A549 (cell line): ENCODE results near the gene SPOCK2. TPM values are rescaled to one million over a fixed set of nuclear protein-coding genes. Genes with fewer than 3 reads are reported as not detected.
A peak's percentile ranks its signal among the peaks of the same experiment; 100 is the strongest.

Experiments used
- ATAC-seq, 2 experiments: fragments of 200-7000 bp in 1 of 2; fragments of >200 bp in 1 of 2; cut with Nextera tagmentation in 1 of 2; cut with Tn5 transposase in 1 of 2; 3 replicates each; pipeline versions ENCODE4 v1.8.0 to v1.9.1; 2018 to 2020; ENCODE audit warnings: mild to moderate bottlenecking in 1 of 2, moderate library complexity in 1 of 2
- CTCF ChIA-PET: fragments of 300-600 bp; sonication (Branson Sonifier 250); formaldehyde crosslinking; extraction: SDS; loops from one replicate; lab custom pipeline; 2021; ENCODE audit warnings: antibody characterized with exemption, inconsistent platforms; lab: Yijun Ruan, JAX
- POLR2A ChIA-PET: fragments of 350-600 bp; formaldehyde crosslinking; extraction: SDS; loops from one replicate; lab custom pipeline; 2021; ENCODE audit warnings: antibody characterized with exemption, inconsistent platforms; lab: Yijun Ruan, JAX
- DNase-seq, 2 experiments: peaks; one replicate each; pipeline versions ENCODE4 v3.0.0 to v3.0.0-alpha.2; 2011 to 2016; ENCODE audit warnings: low read depth in 1 of 2, low spot score in 1 of 2
- FAIRE-seq: peaks from 2 replicates; lab custom pipeline; 2011; peaks lifted over from hg19 to GRCh38; lab: Jason Lieb, UNC
- H3K27ac ChIP-seq, 2 experiments: fragments of >200 bp; sonication (Bioruptor Twin); formaldehyde crosslinking; 3 replicates each; pipeline ENCODE4 v1.5.1; 2016 to 2017
- H3K4me1 ChIP-seq: fragments of >200 bp; sonication (Bioruptor Twin); formaldehyde crosslinking; 3 replicates; pipeline ENCODE4 v1.6.1; 2016
- H3K4me2 ChIP-seq: fragments of >200 bp; sonication (Bioruptor Twin); formaldehyde crosslinking; 3 replicates; pipeline ENCODE4 v1.6.1; 2016
- H3K4me3 ChIP-seq: fragments of >200 bp; sonication (Bioruptor Twin); formaldehyde crosslinking; 3 replicates; pipeline ENCODE4 v1.5.1; 2016
- H3K9me3 ChIP-seq: fragments of >200 bp; sonication (Bioruptor Twin); formaldehyde crosslinking; 3 replicates; pipeline ENCODE4 v1.6.1; 2016
- BHLHE40 ChIP-seq: IDR thresholded peaks from 2 replicates; pipeline ENCODE4 v1.6.1; 2012; ENCODE audit warnings: low read depth, low read length, inconsistent platforms
- CBX2 ChIP-seq: fragments of 200-600 bp; sonication (generic); IDR thresholded peaks from 2 replicates; pipeline ENCODE4 v1.6.1; 2016; ENCODE audit warnings: low read depth, mild to moderate bottlenecking, borderline replicate concordance
- CHD2 ChIP-seq: fragments of 150-350 bp; IDR thresholded peaks from 2 replicates; pipeline ENCODE4 v1.6.1; 2014; ENCODE audit warnings: low read length; ENCODE audit not compliant: partially characterized antibody
- CHD4 ChIP-seq: fragments of 200-600 bp; sonication (generic); IDR thresholded peaks from 2 replicates; pipeline ENCODE4 v1.6.1; 2016; ENCODE audit warnings: antibody characterized with exemption, mild to moderate bottlenecking, borderline replicate concordance
- EHMT2 ChIP-seq: fragments of 200-600 bp; sonication (generic); IDR thresholded peaks from 2 replicates; pipeline ENCODE4 v1.6.1; 2016; ENCODE audit warnings: antibody characterized with exemption, low read depth, mild to moderate bottlenecking, moderate library complexity
- EP300 ChIP-seq, 2 experiments: fragments of >200 bp; sonication (Bioruptor Twin); formaldehyde crosslinking; IDR thresholded peaks; 2 replicates in 1 of 2; 3 replicates in 1 of 2; pipeline ENCODE4 v1.6.1; 2016 to 2017
- FOSL2 ChIP-seq, 2 experiments: fragments of 450-650 bp in 1 of 2; fragments of >200 bp in 1 of 2; sonication (Bioruptor Twin) in 1 of 2; formaldehyde crosslinking; IDR thresholded peaks; 2 replicates each; pipeline versions ENCODE4 v1.5.0 to v1.6.1; 2016 to 2020; ENCODE audit warnings: mild to moderate bottlenecking in 1 of 2, moderate library complexity in 1 of 2
- GATA3 ChIP-seq: IDR thresholded peaks from 2 replicates; pipeline ENCODE4 v1.6.1; 2012; ENCODE audit warnings: borderline replicate concordance
- HDAC2 ChIP-seq: fragments of 200-600 bp; sonication (generic); IDR thresholded peaks from 2 replicates; pipeline ENCODE4 v1.6.1; 2016
- JUNB ChIP-seq: fragments of >200 bp; sonication (Bioruptor Twin); formaldehyde crosslinking; IDR thresholded peaks from 2 replicates; pipeline ENCODE4 v1.6.1; 2016
- MAFK ChIP-seq: fragments of 450-650 bp; IDR thresholded peaks from 2 replicates; pipeline ENCODE4 v1.6.1; 2014; ENCODE audit not compliant: partially characterized antibody
- NFE2L2 ChIP-seq: fragments of 150-350 bp; conservative IDR thresholded peaks from 2 replicates; pipeline ENCODE4 v1.6.1; 2014; ENCODE audit warnings: low read length
- POLR2A ChIP-seq: IDR thresholded peaks from 2 replicates; pipeline ENCODE4 v1.6.1; 2012; ENCODE audit warnings: mild to moderate bottlenecking, low read length
- RAD21 ChIP-seq, 2 experiments: fragments of >200 bp in 1 of 2; sonication (Bioruptor Twin) in 1 of 2; formaldehyde crosslinking in 1 of 2; IDR thresholded peaks in 1 of 2; conservative IDR thresholded peaks in 1 of 2; 2 replicates in 1 of 2; 3 replicates in 1 of 2; pipeline ENCODE4 v1.6.1; 2012 to 2018; ENCODE audit warnings: inconsistent platforms in 1 of 2
- RARB ChIP-seq: fragments of 250-450 bp; sonication (Bioruptor Pico); IDR thresholded peaks from 2 replicates; pipeline ENCODE4 v1.8.0; 2021; ENCODE audit warnings: mild to moderate bottlenecking, moderate library complexity
- SMC3 ChIP-seq: fragments of >200 bp; sonication (Bioruptor Twin); formaldehyde crosslinking; IDR thresholded peaks from 3 replicates; pipeline ENCODE4 v1.6.1; 2018; ENCODE audit warnings: inconsistent platforms
- TFCP2L1 ChIP-seq: fragments of 250-450 bp; sonication (Bioruptor Pico); IDR thresholded peaks from 2 replicates; pipeline ENCODE4 v1.5.0; 2021; ENCODE audit warnings: mild to moderate bottlenecking
- WGBS: methylation state at CpG from one replicate; pipeline ENCODE4 v1.1.6; 2017; ENCODE audit errors: missing lambda C conversion rate; 5-methylcytosine and 5-hydroxymethylcytosine counted together
- polyA plus RNA-seq, 4 experiments: library from polyadenylated mRNA; depleted of rRNA in 3 of 4; stranded (reverse); fragments of >200 nt; fragmentation: RNase III in 1 of 4; extraction: RNeasy Plus Mini Kit Qiagen cat#74134 plus additional on column Dnase treatment in 1 of 4; gene quantifications; 2 replicates in 3 of 4; 3 replicates in 1 of 4; pipeline ENCODE4 v1.2.3, GENCODE V29; 2011 to 2017
- TF ChIP-seq, protein P1 (sequence below): fragments of 250-450 bp; sonication (Bioruptor Pico); IDR thresholded peaks from 2 replicates; pipeline ENCODE4 v1.5.0; 2021; ENCODE audit warnings: mild to moderate bottlenecking, moderate library complexity, borderline replicate concordance
- TF ChIP-seq, protein P2 (sequence below): fragments of 250-450 bp; sonication (Bioruptor Pico); IDR thresholded peaks from 2 replicates; pipeline ENCODE4 v1.5.0; 2020; ENCODE audit warnings: low read depth, mild to moderate bottlenecking, moderate library complexity
- TF ChIP-seq, protein P3 (sequence below): IDR thresholded peaks from 2 replicates; pipeline ENCODE4 v1.6.1; 2012; ENCODE audit warnings: low read depth, borderline replicate concordance

SPOCK2 gene
- polyA plus RNA-seq, 2 of the 4 experiments (the other 2 are of a cell fraction), result 0.52 to 0.67 TPM

DNA sequence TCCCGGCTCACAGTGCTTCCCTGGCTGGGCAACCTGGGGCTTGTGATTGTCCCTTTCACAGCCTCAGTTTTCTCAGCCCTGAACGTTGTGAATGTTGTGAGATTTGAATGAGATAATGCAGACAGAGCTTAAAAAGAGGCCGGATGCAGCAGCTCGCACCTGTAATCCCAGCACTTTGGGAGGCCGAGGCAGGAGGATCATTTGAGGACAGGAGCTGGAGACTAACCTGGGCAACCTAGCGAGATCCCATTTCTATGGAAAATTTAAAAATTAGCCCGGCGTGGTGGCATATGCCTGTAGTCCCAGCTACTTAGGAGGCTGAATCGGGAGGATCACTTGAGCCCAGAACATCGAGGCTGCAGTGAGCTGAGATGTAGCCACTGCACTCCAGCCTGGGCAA lies 56.6 kb downstream of the SPOCK2 start:
- H3K4me1 ChIP-seq, result peaks cover 21% of the 10 kb centered on the region
- FAIRE-seq (no peak), ATAC-seq (no peak), DNase-seq (no peak)
- TF ChIP-seq, protein P1, sequence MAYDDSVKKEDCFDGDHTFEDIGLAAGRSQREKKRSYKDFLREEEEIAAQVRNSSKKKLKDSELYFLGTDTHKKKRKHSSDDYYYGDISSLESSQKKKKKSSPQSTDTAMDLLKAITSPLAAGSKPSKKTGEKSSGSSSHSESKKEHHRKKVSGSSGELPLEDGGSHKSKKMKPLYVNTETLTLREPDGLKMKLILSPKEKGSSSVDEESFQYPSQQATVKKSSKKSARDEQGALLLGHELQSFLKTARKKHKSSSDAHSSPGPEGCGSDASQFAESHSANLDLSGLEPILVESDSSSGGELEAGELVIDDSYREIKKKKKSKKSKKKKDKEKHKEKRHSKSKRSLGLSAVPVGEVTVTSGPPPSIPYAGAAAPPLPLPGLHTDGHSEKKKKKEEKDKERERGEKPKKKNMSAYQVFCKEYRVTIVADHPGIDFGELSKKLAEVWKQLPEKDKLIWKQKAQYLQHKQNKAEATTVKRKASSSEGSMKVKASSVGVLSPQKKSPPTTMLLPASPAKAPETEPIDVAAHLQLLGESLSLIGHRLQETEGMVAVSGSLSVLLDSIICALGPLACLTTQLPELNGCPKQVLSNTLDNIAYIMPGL (CRISPR knock-in tag), result no peak
- TF ChIP-seq GATA3, result no peak
- TF ChIP-seq JUNB, result no peak
- ChIA-PET CTCF (interaction anchor here (0.6 to 9.3 kb wide), 7 partner anchors 8 to 305 kb away, joined by 3 to 72 read pairs (median 5); no protein-coding TSS in a partner anchor), POLR2A (no interaction called here)
- H3K9me3 ChIP-seq, result no peaks in the 10 kb centered on the region
- no peak overlapping the region for H3K27ac ChIP-seq
- H3K4me2 ChIP-seq, result no peak overlapping the region
- WGBS, result 77% methylated on average over 10 of the region's 10 CpGs
- H3K4me3 ChIP-seq, result no peak overlapping the region

DNA sequence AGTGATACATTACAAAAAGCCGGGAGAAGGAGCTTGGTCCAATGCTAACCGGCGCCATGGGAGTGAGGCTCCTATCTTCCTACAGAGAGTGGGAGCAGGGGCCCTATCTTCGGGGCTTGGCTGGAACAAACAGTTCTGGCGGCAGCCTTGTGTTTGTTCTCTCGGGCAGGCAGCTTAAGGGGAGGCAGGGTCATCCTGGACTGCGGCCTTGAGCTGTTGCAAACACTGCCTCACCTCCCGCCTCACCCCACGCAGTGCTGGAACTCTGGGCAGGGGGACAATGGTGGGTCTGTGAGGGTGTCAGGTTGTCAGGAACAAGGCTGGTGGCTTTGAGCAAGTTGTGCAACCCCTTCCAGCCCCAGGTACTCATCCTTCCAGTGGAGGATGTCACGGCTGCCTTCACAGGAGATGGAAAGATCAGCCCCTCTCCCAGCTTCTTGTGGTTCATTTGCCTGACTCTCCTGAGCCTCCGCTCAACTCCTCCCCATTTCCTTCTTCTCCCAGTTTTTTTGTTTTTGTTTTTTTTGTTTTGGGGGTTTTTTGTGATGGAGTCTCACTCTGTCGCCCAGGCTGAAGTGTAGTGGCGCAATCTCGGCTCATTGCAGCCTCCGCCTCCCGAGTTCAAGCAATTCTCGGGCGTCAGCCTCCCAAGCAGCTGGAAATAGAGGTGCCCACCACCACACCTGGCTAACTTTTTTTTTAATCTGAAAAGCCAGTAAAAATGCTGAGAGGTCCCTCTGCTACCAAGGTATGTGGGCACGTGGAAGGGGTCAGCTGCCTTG lies 57.4 kb downstream of the SPOCK2 start:
- ATAC-seq, result no peak; a peak in 1 of 6 replicates
- POLR2A ChIA-PET, result no interaction called here
- WGBS, result 81% methylated on average over 18 of the region's 19 CpGs

DNA sequence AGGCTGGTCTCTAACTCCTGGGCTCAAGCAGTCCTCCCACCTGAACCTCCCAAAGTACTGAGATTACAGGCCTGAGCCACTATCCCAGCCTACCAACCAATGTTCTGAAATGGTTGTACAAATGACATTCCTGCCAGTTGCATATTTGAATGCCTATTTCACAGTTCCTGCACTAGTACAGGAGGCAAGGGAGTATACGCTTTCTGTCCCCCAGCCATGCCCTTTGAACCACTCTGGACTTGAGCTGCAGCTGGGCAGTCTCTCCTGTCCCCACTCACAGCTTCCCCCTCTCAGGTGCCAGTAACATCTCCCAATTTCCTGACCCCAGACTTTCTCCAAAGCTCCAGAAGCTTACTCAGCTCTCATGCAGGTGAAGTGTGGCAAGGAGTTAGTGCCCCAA lies 58.9 kb downstream of the SPOCK2 start:
- POLR2A ChIA-PET, result no interaction called here
- DNase-seq, result no peak
- Histone ChIP-seq H3K27ac (no peak overlapping the region), H3K4me1 (peaks cover 24% of the 10 kb centered on the region), H3K4me2 (no peak overlapping the region), H3K9me3 (no peaks in the 10 kb centered on the region), H3K4me3 (no peak overlapping the region)
- TF ChIP-seq NFE2L2 (no peak), CHD4 (no peak), EHMT2 (no peak), HDAC2 (no peak), RAD21 (conservative IDR thresholded peaks at IDR 0.05 in 1 of 2, IDR thresholded peaks at IDR 0.05 in 1 of 2) (no peak), POLR2A (no peak), SMC3 (no peak), MAFK (no peak), BHLHE40 (no peak), TFCP2L1 (CRISPR knock-in tag) (no peak), JUNB (no peak), FOSL2 (IDR thresholded peaks at IDR 0.05) (no peak), FOSL2 (CRISPR knock-in tag; IDR thresholded peaks at IDR 0.05) (no peak)
- TF ChIP-seq, protein P2, sequence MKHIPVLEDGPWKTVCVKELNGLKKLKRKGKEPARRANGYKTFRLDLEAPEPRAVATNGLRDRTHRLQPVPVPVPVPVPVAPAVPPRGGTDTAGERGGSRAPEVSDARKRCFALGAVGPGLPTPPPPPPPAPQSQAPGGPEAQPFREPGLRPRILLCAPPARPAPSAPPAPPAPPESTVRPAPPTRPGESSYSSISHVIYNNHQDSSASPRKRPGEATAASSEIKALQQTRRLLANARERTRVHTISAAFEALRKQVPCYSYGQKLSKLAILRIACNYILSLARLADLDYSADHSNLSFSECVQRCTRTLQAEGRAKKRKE (CRISPR knock-in tag), result no peak
- TF ChIP-seq, protein P3, sequence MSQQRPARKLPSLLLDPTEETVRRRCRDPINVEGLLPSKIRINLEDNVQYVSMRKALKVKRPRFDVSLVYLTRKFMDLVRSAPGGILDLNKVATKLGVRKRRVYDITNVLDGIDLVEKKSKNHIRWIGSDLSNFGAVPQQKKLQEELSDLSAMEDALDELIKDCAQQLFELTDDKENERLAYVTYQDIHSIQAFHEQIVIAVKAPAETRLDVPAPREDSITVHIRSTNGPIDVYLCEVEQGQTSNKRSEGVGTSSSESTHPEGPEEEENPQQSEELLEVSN, result no peak
- no peak for ATAC-seq
- 100% methylated on average over 1 of the region's 1 CpG for WGBS
- FAIRE-seq, result no peak
- CTCF ChIA-PET, result interaction anchor here (1.4 to 9.3 kb wide), 2 partner anchors 10 to 17 kb away, joined by 6 to 72 read pairs; no protein-coding TSS in a partner anchor

More for the DNA sequence above, 57.4 kb downstream of the SPOCK2 start:
- CTCF ChIA-PET, result interaction anchor here (0.6 to 9.3 kb wide), 8 partner anchors 9 to 306 kb away, joined by 3 to 72 read pairs (median 4); no protein-coding TSS in a partner anchor
- Histone ChIP-seq H3K4me1 (peaks cover 24% of the 10 kb centered on the region), H3K9me3 (no peaks in the 10 kb centered on the region), H3K4me3 (no peak overlapping the region), H3K27ac (peak overlapping the region in 1 of 2 experiments; percentile 3; a peak in 2 of 6 replicates), H3K4me2 (no peak overlapping the region)
- TF ChIP-seq RAD21 (conservative IDR thresholded peaks at IDR 0.05 in 1 of 2, IDR thresholded peaks at IDR 0.05 in 1 of 2) (no peak), CHD4 (no peak), CBX2 (no peak), CHD2 (no peak), SMC3 (no peak), RARB (CRISPR knock-in tag) (no peak), EP300 (IDR thresholded peaks at IDR 0.05) (no peak)
- TF ChIP-seq, protein P2 (CRISPR knock-in tag), result no peak
- FAIRE-seq (no peak), DNase-seq (no peak)
